Measurements from ENCODE around the gene CYP27A1.

The CYP27A1 gene

DNA sequence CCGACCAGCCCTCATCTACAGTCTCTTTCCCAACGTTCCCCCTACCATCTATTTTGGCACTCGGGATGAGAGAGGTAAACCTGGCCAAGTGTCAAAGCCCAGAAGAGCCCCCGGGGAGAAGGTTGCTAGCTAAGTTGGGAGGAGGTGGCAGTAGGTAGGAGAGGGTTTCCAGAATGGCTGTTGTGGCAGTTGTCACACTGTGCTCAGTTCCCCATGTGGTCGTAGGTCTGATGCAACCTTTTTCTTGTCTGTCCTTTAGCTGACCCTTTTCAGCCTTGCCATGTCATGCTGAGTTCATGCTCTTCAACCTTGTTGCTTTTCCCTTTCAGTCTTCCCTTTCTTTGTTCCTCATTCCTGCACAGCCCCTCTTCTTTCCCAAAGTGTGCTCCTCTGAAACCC lies 36.8 kb upstream of the CYP27A1 start:
- TF ChIP-seq, protein P1, sequence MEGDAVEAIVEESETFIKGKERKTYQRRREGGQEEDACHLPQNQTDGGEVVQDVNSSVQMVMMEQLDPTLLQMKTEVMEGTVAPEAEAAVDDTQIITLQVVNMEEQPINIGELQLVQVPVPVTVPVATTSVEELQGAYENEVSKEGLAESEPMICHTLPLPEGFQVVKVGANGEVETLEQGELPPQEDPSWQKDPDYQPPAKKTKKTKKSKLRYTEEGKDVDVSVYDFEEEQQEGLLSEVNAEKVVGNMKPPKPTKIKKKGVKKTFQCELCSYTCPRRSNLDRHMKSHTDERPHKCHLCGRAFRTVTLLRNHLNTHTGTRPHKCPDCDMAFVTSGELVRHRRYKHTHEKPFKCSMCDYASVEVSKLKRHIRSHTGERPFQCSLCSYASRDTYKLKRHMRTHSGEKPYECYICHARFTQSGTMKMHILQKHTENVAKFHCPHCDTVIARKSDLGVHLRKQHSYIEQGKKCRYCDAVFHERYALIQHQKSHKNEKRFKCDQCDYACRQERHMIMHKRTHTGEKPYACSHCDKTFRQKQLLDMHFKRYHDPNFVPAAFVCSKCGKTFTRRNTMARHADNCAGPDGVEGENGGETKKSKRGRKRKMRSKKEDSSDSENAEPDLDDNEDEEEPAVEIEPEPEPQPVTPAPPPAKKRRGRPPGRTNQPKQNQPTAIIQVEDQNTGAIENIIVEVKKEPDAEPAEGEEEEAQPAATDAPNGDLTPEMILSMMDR (IDR thresholded peaks at IDR 0.05): no peak

DNA sequence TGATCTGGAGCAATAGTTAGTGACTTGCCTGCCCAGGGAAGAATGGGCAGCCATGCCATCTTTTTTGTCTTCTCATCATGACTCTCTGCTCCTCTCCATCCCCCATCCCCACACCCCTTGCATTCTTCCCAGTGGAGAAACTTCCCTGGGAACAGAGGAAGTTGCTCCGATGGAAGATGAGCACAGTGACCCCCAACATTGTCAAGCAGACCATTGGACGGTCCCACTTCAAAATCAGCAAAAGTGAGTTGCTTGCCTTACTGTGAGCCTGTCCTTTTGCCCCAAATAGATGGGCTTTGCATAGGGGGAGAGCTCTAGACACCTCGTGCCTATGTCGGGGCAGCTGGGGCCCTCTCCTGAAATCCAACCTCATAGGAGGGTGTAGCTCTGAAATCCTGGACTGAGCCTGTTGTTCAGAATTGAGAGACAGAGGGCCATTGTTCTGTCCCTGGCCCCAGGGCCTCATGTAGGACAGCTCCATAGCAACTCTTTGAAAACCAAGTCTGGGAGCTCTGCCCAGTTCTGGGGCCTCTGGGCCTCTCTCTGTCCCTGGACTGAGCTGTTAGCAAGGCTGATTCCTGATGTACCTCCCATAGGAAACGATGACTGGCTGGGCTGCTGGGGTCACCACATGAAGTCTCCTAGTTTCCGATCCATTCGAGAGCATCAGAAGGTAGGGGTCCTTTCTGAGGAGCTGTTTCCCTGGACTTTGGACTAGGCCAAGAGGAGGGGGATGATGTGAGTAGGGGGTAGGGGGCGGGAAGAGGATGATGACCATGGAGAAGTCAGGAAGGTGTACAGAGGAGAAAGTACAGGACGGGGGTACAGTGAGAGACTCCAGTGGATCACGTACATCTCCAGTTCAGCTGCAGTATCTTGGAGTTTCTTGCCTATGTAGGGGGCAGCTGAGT lies 36.1 kb upstream of the CYP27A1 start:
- TF ChIP-seq, protein P1 (IDR thresholded peaks at IDR 0.05): no peak

DNA sequence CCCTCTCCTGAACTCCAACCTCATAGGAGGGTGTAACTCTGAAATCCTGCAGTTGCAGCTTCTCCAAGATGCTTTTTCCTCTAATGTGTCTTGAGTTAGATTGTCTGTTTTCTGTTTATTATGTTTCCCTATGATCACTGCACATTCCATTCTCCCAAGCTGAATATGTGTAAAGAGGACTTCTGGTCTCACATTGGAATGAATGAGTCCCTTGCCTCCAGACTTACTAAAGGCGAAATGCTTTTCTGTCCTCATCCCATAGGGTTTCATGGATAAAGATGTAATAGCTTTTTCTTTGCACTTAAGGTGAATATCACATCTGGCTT lies 35.5 kb upstream of the CYP27A1 start:
- TF ChIP-seq, protein P1 (IDR thresholded peaks at IDR 0.05): no peak

DNA sequence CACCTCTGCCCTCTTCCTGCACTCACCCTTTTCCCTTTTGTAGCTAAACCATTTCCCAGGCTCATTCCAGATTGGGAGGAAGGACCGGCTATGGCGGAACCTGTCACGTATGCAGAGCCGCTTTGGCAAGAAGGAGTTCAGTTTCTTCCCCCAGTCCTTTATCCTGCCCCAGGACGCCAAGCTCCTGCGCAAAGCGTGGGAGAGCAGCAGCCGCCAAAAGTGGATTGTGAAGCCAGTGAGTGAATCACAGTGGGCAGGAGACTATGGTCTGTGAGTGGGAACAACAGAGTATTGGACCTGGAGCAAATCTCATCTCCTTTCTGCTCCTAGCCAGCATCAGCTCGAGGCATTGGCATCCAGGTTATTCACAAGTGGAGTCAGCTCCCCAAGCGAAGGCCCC lies 35.0 kb upstream of the CYP27A1 start:
- TF ChIP-seq, protein P1 (IDR thresholded peaks at IDR 0.05): no peak

DNA sequence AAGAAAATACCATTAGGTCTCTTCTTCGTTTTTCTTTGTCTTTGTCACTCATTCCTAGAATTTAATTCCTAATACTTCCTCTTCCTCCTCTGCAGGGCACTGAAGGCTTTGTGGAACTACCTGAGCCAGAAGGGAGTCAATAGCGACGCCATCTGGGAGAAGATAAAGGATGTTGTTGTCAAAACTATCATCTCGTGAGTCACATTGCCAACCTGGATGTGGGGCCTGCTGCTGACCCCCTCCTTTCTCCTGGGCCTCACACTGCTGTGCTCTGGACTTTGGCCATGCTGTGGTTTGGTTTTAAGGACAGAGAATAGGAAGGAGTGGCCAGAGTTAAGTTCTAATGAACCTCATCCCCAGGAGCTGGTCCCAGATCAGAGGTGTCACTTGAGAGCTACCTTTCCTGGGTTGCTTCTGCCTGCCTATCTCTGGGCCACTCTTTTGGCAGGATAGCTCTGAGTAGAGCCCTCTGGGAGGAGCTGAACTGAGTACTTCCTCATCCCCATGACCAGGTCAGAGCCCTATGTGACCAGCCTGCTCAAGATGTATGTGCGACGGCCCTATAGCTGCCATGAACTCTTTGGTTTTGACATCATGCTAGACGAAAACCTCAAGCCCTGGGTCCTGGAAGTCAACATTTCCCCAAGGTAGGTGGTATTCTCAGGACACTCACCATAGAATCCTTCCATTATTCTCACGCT lies 33.1 kb upstream of the CYP27A1 start:
- TF ChIP-seq, protein P1 (IDR thresholded peaks at IDR 0.05): no peak

DNA sequence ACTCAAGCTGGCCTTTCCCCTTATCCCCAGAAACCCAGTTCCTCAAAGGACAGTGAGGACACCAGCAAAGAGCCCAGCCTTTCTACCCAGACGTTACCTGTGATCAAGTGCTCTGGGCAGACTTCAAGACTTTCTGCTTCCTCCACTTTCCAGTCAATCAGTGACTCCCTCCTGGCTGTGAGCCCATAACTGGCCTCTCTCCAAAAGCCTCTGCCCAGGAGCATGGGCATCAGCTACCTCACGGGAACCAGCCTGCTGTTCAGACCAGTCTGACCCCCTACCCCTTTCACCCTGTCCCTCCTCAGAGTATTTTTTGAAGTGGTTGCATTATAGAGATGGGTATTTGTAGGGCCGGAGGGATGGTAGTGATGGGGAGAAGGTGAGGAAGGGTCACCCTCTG lies 27.7 kb upstream of the CYP27A1 start:
- TF ChIP-seq, protein P1 (IDR thresholded peaks at IDR 0.05): no peak

DNA sequence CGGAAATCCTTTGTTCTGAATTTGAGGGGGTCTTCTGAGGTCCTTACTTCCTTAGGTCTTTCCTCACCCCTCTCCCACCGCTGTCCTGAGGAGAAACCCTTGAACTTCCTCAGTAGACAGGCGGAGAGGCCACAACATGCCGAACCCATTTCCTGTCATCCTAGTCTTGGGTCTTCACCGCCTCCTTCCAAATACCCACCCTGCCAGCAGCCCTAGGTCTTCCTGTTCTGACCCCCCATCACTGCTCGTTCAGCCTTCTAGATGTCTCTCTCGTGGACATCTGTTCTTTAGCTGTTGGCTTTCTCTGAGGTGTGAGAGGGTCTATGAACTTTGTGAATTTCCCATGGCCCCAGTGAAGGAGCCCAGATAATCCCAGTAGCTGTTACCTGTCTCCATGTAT lies 27.2 kb upstream of the CYP27A1 start:
- TF ChIP-seq, protein P1 (IDR thresholded peaks at IDR 0.05): no peak

Data from LNCAP (cell line).